ENCODE measurements around the gene R3HCC1L.

DNA sequence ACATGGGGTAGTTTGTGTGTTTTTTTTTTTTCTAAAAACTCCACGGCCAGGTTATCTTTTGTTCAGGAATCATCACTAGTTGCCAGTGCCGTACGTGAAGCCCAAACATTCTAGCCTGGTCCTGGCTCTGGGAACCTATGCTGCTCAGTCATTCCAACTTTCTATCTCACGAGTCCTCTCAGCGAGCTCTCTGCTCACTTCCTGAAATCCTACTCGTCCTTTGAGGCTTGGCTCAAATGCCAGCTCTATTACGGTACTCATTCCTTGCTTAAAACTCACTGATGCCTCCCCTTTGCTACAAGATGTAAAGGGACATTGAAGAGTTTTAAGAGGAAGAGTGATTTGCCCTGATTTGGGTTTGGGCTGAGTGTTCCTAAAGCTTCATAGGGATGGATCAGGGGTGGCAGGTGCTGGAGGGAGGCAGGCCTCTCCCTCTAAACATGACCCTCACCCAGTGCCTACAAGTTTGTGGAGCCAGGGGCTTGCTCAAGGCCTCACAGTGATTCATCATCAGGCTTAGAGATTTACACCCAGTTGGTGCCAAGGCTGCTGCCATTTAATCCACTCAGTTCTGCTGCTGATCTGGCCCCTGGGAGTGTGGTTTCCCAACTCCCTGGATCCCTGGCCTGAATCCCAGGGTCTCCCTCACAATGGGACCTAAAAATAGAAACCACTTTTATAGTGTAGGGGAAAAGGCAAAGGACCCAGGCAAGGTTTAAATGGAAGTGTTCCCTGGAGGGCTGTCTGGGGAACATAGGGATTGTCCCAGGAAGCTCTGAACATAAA lies 46.1 kb upstream of the R3HCC1L start:
- TF ChIP-seq, protein P1, sequence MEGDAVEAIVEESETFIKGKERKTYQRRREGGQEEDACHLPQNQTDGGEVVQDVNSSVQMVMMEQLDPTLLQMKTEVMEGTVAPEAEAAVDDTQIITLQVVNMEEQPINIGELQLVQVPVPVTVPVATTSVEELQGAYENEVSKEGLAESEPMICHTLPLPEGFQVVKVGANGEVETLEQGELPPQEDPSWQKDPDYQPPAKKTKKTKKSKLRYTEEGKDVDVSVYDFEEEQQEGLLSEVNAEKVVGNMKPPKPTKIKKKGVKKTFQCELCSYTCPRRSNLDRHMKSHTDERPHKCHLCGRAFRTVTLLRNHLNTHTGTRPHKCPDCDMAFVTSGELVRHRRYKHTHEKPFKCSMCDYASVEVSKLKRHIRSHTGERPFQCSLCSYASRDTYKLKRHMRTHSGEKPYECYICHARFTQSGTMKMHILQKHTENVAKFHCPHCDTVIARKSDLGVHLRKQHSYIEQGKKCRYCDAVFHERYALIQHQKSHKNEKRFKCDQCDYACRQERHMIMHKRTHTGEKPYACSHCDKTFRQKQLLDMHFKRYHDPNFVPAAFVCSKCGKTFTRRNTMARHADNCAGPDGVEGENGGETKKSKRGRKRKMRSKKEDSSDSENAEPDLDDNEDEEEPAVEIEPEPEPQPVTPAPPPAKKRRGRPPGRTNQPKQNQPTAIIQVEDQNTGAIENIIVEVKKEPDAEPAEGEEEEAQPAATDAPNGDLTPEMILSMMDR (IDR thresholded peaks at IDR 0.05) = no peak
- no peak for TF ChIP-seq POLR2A (IDR thresholded peaks at IDR 0.05)

All from body of pancreas (tissue), 4 donors.